Pancreas (tissue), 10 donors: ENCODE results near the gene GRIN2A. TPM values are rescaled to one million over a fixed set of nuclear protein-coding genes. Genes with fewer than 3 reads are reported as not detected.
A peak's percentile ranks its signal among the peaks of the same experiment; 100 is the strongest.

ENCODE experiments used
- ATAC-seq, 4 donors: fragments of 200-7000 bp; cut with Tn5 transposase; one replicate each; pipeline versions ENCODE4 v1.8.0 to v1.9.1; 2020; ENCODE audit warnings: mild to moderate bottlenecking in 4 of 4, moderate library complexity in 4 of 4
- DNase-seq, 6 donors: peaks; one replicate each; pipeline ENCODE4 v3.0.0-alpha.2; 2020
- FAIRE-seq: peaks from 2 replicates; lab custom pipeline; 2012; peaks lifted over from hg19 to GRCh38; lab: Jason Lieb, UNC
- H3K27ac ChIP-seq, 4 donors: fragments of 200-600 bp; sonication (generic); 1 replicate in 3 of 4; 2 replicates in 1 of 4; pipeline versions ENCODE4 v1.5.0 to v1.8.0; 2020
- H3K27me3 ChIP-seq, 4 donors: fragments of 200-600 bp; one replicate each; pipeline ENCODE4 v1.8.0; 2021
- H3K36me3 ChIP-seq, 3 donors: fragments of 200-600 bp; sonication (generic) in 1 of 3; one replicate each; pipeline versions ENCODE4 v1.5.0 to v1.8.0; 2020 to 2021
- H3K4me1 ChIP-seq, 3 donors: fragments of 200-600 bp; one replicate each; pipeline ENCODE4 v1.8.0; 2021
- H3K4me3 ChIP-seq, 4 donors: fragments of 200-600 bp; sonication (generic) in 2 of 4; one replicate each; pipeline versions ENCODE4 v1.5.0 to v1.8.0; 2020 to 2021
- H3K9me3 ChIP-seq, 4 donors: fragments of 200-600 bp; one replicate each; pipeline ENCODE4 v1.8.0; 2021
- WGBS, 2 donors: extraction: QIAGEN DNeasy Blood & Tissue Kit; methylation state at CpG; one replicate each; pipeline ENCODE4 v1.1.7; 2013; 5-methylcytosine and 5-hydroxymethylcytosine counted together
- intact Hi-C, 3 donors: fragments of 100-400 bp; cut with DNase I; formaldehyde crosslinking; loops; one replicate each; pipeline versions ENCODE4 v1.11.1 to v1.14.2; 2022
- polyA plus RNA-seq, 2 donors: library from polyadenylated mRNA; stranded (reverse); fragments of 200-250 nt; gene quantifications; one replicate each; pipeline ENCODE4 v1.2.3, GENCODE V29; 2013
- total RNA-seq, 6 donors: library from RNA; stranded (reverse); fragmentation: NEBNext Ultra II Directional in 4 of 6; extraction: Animal tissue kit (Norgen Biotek cat#: 25700) in 4 of 6; gene quantifications; one replicate each; pipeline versions ENCODE4 v1.2.1 to v1.2.4, GENCODE V29; 2021 to 2023
- TF ChIP-seq, protein P1 (sequence below), 4 donors: fragments of 200-600 bp; sonication (generic) in 3 of 4; IDR thresholded peaks; one replicate each; pipeline versions ENCODE4 v1.5.0 to v1.8.0; 2021; ENCODE audit warnings: antibody characterized with exemption in 4 of 4
- donor health status: healthy with polysubstance abuse.
- donor health status: DM: no; HTN: no; CAD: no; lungs with moderate emphysema.
- donor health status: DM: no; HTN: no; CAD: no.
- donor health status: control.
- donor health status: control.
- donor health status: Bipolar disorder and iron deficiency.
- donor health status: DM: yes; HTN: yes; CAD: no.
- donor health status: DM: no; HTN: no; CAD: no.
- donor health status: DM: no; HTN: no; CAD: no.
- donor health status: DM: yes; HTN: yes; CAD: no.

GRIN2A gene
- total and polyA plus RNA-seq, 8 donors = 0.09 to 2.2 (median 0.32) TPM

DNA sequence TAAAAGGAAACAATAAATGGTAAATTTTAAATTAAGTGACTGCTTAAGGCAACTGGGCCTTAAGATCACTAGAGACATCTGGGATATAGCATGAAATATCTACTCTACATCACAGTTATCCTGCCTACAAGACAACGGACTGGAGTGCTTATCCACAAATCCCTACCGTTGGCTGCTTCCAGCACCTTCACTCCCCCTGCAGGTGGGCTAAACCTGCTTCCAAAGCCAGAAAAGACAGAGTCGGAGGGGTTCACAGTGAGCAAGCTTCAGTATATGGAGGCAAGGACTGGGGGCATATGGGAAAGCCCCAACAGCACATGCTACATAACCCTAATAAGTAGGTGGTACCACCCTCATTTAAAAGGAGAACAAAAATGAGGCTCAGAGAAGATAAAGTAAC lies 45.3 kb downstream of the GRIN2A start:
- Histone ChIP-seq H3K4me3 (no peak overlapping the region), H3K27ac (no peak overlapping the region), H3K27me3 (peaks cover 0 to 3% (median 0%) of the 10 kb centered on the region in 4 donors), H3K36me3 (no peaks in the 10 kb centered on the region), H3K4me1 (no peaks in the 10 kb centered on the region), H3K9me3 (no peaks in the 10 kb centered on the region)
- ATAC-seq = no peak
- intact Hi-C loops = no loop called here
- DNase-seq = no peak
- WGBS, 2 donors = 36 to 44% methylated on average over 3 of the region's 3 CpGs
- FAIRE-seq = no peak
- TF ChIP-seq, protein P1, sequence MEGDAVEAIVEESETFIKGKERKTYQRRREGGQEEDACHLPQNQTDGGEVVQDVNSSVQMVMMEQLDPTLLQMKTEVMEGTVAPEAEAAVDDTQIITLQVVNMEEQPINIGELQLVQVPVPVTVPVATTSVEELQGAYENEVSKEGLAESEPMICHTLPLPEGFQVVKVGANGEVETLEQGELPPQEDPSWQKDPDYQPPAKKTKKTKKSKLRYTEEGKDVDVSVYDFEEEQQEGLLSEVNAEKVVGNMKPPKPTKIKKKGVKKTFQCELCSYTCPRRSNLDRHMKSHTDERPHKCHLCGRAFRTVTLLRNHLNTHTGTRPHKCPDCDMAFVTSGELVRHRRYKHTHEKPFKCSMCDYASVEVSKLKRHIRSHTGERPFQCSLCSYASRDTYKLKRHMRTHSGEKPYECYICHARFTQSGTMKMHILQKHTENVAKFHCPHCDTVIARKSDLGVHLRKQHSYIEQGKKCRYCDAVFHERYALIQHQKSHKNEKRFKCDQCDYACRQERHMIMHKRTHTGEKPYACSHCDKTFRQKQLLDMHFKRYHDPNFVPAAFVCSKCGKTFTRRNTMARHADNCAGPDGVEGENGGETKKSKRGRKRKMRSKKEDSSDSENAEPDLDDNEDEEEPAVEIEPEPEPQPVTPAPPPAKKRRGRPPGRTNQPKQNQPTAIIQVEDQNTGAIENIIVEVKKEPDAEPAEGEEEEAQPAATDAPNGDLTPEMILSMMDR (IDR thresholded peaks at IDR 0.05) = no peak

DNA sequence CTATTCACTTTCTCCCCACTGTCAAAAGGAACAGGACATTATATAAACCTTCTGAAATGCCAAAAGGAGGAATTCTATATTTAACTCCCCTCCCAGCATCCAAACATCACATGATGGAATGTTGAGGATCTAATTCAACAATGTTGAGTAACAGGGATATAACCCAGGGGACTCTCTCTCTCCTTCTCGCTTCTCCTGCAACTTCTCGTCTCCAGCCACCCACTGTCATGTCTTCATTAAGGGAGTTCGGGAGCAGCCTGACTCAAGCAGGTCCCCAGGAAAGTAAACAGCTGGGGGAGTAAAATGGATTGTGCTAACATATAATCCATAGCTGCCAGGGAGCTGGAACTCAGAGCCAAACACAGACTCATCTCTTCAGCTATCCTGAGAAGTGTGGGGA lies 51.7 kb downstream of the GRIN2A start:
- TF ChIP-seq, protein P1 (IDR thresholded peaks at IDR 0.05) = no peak
- no peaks in the 10 kb centered on the region for H3K36me3 ChIP-seq
- no peak for ATAC-seq
- no peak for FAIRE-seq
- WGBS, 2 donors = 37 to 42% methylated on average over 3 of the region's 3 CpGs
- H3K4me3 ChIP-seq = no peak overlapping the region
- intact Hi-C loops = no loop called here
- H3K27me3 ChIP-seq = peaks cover 0 to 3% (median 0%) of the 10 kb centered on the region in 4 donors
- H3K9me3 ChIP-seq = no peaks in the 10 kb centered on the region
- DNase-seq = no peak
- no peaks in the 10 kb centered on the region for H3K4me1 ChIP-seq
- no peak overlapping the region for H3K27ac ChIP-seq

DNA sequence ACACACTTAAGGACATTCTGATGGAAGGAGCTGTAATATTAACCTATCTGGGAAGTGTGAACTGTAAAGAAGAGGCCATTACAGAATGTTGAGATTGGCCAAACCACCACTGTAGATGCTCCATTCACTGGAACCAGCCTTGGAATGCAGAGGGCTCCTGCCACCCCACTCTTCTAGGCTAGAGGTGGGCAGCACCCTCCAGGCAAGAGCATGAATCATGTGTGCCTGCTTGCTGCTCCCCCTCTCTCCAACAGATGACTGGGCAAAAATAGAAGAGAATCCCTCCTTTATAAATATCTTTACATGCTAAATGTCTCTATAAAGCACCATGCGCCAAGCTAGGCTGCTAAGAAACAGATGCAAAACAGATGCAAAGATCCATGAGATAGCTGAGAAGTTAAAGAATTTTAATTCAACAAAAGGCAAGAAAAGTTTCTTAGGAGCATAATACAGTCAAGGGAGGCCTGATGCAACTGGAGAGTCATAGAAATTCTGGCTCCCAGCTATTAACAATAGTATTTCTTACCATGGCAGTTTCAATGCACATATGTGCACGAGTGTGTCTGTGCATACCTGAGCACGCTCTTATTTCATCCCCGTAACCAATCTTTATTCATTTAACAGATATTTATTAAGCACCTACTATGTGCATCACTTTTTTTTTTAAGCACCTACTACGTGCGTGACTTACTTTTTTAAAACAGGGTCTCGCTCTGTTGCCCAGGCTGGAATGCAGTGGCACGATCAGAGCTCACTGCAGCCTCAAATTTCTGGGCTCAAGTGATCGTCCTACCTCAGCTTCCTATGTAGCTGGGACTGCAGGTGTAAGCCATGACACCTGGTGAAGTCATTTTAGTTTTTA lies 53.6 kb downstream of the GRIN2A start:
- H3K27me3 ChIP-seq = peaks cover 0 to 3% (median 0%) of the 10 kb centered on the region in 4 donors
- H3K27ac ChIP-seq = no peak overlapping the region
- TF ChIP-seq, protein P1 (IDR thresholded peaks at IDR 0.05) = no peak
- DNase-seq (no peak), ATAC-seq (no peak), FAIRE-seq (no peak)
- no peaks in the 10 kb centered on the region for H3K4me1 ChIP-seq
- no peak overlapping the region for H3K4me3 ChIP-seq
- WGBS, 2 donors = 65 to 73% methylated on average over 9 of the region's 9 CpGs
- no peaks in the 10 kb centered on the region for H3K36me3 ChIP-seq
- no peaks in the 10 kb centered on the region for H3K9me3 ChIP-seq
- intact Hi-C loops = no loop called here

DNA sequence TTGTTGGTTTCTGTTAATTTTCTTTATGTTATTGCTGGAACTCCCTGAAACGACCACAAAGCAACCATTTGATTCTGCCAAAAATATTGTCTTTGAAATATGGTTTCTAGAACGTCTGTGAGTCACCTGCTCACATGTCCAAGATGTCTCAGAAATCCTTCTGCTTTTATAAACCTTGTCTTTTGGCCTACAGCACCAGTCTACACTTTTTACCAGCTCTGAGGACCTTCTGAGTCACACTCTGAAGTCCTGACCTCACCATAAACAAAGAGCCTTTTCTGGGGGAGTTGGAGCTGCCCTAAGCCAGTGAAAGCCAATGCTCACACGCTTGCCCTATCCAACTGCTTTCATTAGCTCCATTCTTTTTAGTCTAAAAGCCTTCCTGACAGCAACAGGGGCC lies 55.5 kb downstream of the GRIN2A start:
- Histone ChIP-seq H3K27me3 (peaks cover 0 to 4% (median 0%) of the 10 kb centered on the region in 4 donors), H3K9me3 (no peaks in the 10 kb centered on the region), H3K4me1 (peaks cover 0 to 8% (median 3%) of the 10 kb centered on the region in 3 donors), H3K4me3 (no peak overlapping the region), H3K36me3 (no peaks in the 10 kb centered on the region), H3K27ac (no peak overlapping the region)
- ATAC-seq = peak in 1 of 4 donors; percentile 34
- no peak for FAIRE-seq
- DNase-seq = no peak
- TF ChIP-seq, protein P1 (IDR thresholded peaks at IDR 0.05) = no peak
- intact Hi-C loops = no loop called here
- 42 to 59% methylated on average over 3 of the region's 3 CpGs for WGBS, 2 donors

DNA sequence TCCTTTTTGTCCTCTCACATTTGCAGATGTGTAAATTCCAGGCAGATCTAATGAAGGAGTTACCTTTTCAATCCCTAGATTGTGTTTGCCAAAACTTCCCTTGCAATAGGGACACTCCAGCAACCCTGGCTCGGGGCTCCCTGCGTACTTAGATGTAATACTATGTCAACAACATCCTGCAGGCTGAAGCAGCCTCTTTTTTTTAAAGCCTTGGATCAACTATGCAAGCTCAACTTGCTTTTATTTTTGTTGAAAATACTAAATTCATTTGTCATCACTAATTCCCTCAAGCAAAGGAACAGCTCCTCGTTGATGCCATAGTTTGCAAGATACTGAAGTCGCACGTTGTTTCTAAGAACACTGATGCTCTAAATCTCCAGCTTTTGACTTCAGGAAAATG lies 59.1 kb downstream of the GRIN2A start:
- Histone ChIP-seq H3K9me3 (no peaks in the 10 kb centered on the region), H3K4me3 (no peak overlapping the region), H3K4me1 (peaks cover 0 to 9% (median 3%) of the 10 kb centered on the region in 3 donors), H3K27me3 (peaks cover 0 to 4% (median 0%) of the 10 kb centered on the region in 4 donors), H3K27ac (no peak overlapping the region), H3K36me3 (no peaks in the 10 kb centered on the region)
- intact Hi-C loops = no loop called here
- 52 to 55% methylated on average over 5 of the region's 5 CpGs for WGBS, 2 donors
- TF ChIP-seq, protein P1 (IDR thresholded peaks at IDR 0.05) = no peak
- ATAC-seq = no peak
- no peak for FAIRE-seq
- no peak for DNase-seq
